H1 (cell line): ENCODE measurements around the gene CTCF. TPM values are rescaled to one million over a fixed set of nuclear protein-coding genes. Genes with fewer than 3 reads are reported as not detected.

Experiments used
- CTCF ChIA-PET: fragments of 300-600 bp; sonication (Branson Sonifier 250); formaldehyde crosslinking; loops from one replicate; lab custom pipeline; 2021; ENCODE audit not compliant: partially characterized antibody; lab: Charles Lee
- POLR2A ChIA-PET: fragments of 300-600 bp; sonication (Branson Sonifier 250); formaldehyde crosslinking; loops from one replicate; lab custom pipeline; 2021; ENCODE audit warnings: inconsistent platforms; ENCODE audit not compliant: partially characterized antibody; lab: Charles Lee
- DNase-seq, 2 experiments: peaks; one replicate each; pipeline versions ENCODE4 v3.0.0 to v3.0.0-alpha.2; 2010 to 2022; ENCODE audit warnings: low spot score in 2 of 2, low read depth in 1 of 2, mixed read lengths in 1 of 2
- FAIRE-seq: peaks from 2 replicates; lab custom pipeline; 2011; peaks lifted over from hg19 to GRCh38; lab: Jason Lieb, UNC
- H2AFZ ChIP-seq: 2 replicates; pipeline ENCODE4 v1.8.1; 2012; ENCODE audit warnings: low read length, inconsistent platforms
- H2AK5ac ChIP-seq: 2 replicates; pipeline ENCODE4 v1.6.1; 2013; ENCODE audit warnings: low read depth, low read length
- H2BK120ac ChIP-seq: replicated peaks from 2 replicates; pipeline ENCODE3; 2013; ENCODE audit warnings: low read depth, low read length, inconsistent platforms
- H2BK12ac ChIP-seq: 2 replicates; pipeline ENCODE4 v1.6.1; 2013; ENCODE audit warnings: low read depth, low read length
- H2BK15ac ChIP-seq: 2 replicates; pipeline ENCODE4 v1.6.1; 2013; ENCODE audit warnings: low read length
- H2BK20ac ChIP-seq: 2 replicates; pipeline ENCODE4 v1.6.1; 2013; ENCODE audit warnings: low read length
- H2BK5ac ChIP-seq: 2 replicates; pipeline ENCODE4 v1.6.1; 2013; ENCODE audit warnings: low read depth, low read length
- H3K14ac ChIP-seq: 2 replicates; pipeline ENCODE4 v1.6.1; 2013; ENCODE audit warnings: inconsistent platforms; ENCODE audit not compliant: insufficient read length
- H3K18ac ChIP-seq: 2 replicates; pipeline ENCODE4 v1.6.1; 2013; ENCODE audit warnings: low read length; ENCODE audit errors: extremely low read depth
- H3K23ac ChIP-seq: 2 replicates; pipeline ENCODE4 v1.6.1; 2013; ENCODE audit warnings: inconsistent platforms; ENCODE audit not compliant: insufficient read length
- H3K23me2 ChIP-seq: 2 replicates; pipeline ENCODE4 v1.6.1; 2013; ENCODE audit warnings: low read depth, low read length
- H3K27ac ChIP-seq: 2 replicates; pipeline ENCODE4 v1.6.1; 2011; ENCODE audit warnings: low read depth, low read length, inconsistent platforms
- H3K27me3 ChIP-seq, 4 experiments: replicated peaks in 1 of 4; 1 replicate in 1 of 4; 2 replicates in 3 of 4; pipeline versions ENCODE4 v1.6.1 to v1.8.1; 2011 to 2013; ENCODE audit warnings: low read length in 3 of 4, mild to moderate bottlenecking in 3 of 4, inconsistent platforms in 2 of 4, mixed read lengths in 2 of 4, moderate library complexity in 1 of 4; ENCODE audit not compliant: control insufficient read depth in 3 of 4, insufficient read depth in 3 of 4; ENCODE audit errors: extremely low read depth in 1 of 4
- H3K36me3 ChIP-seq, 4 experiments: 2 replicates each; pipeline versions ENCODE4 v1.6.1 to v1.8.1; 2011 to 2013; ENCODE audit warnings: mild to moderate bottlenecking in 4 of 4, low read length in 3 of 4, moderate library complexity in 2 of 4, control low read depth in 1 of 4, inconsistent platforms in 1 of 4; ENCODE audit not compliant: insufficient read depth in 4 of 4, control insufficient read depth in 2 of 4
- H3K4ac ChIP-seq: replicated peaks from 2 replicates; pipeline ENCODE3; 2013; ENCODE audit warnings: low read length, low read depth, mixed read lengths, inconsistent platforms; ENCODE audit not compliant: insufficient read length
- H3K4me1 ChIP-seq, 4 experiments: replicated peaks in 1 of 4; 1 replicate in 1 of 4; 2 replicates in 3 of 4; pipeline versions ENCODE4 v1.6.1 to v1.8.1; 2011 to 2013; ENCODE audit warnings: low read length in 3 of 4, inconsistent platforms in 2 of 4, mixed read lengths in 1 of 4; ENCODE audit not compliant: insufficient read depth in 4 of 4, control insufficient read depth in 3 of 4
- H3K4me2 ChIP-seq, 2 experiments: 2 replicates each; pipeline versions ENCODE4 v1.6.1 to v1.8.1; 2011 to 2013; ENCODE audit warnings: low read depth in 2 of 2, low read length in 2 of 2, control low read depth in 1 of 2, inconsistent platforms in 1 of 2, mild to moderate bottlenecking in 1 of 2; ENCODE audit not compliant: insufficient read depth in 1 of 2
- H3K4me3 ChIP-seq, 4 experiments: fragments of 200-600, 300-600 bp in 1 of 4; sonication (generic), shearing (Covaris generic), sonication (Bioruptor Twin) in 1 of 4; 2 replicates each; pipeline versions ENCODE4 v1.5.1 to v1.8.1; 2011 to 2016; ENCODE audit warnings: low read length in 4 of 4, low read depth in 3 of 4, control low read depth in 2 of 4, inconsistent platforms in 2 of 4, mild to moderate bottlenecking in 2 of 4, mixed read lengths in 1 of 4, moderate library complexity in 1 of 4; ENCODE audit not compliant: insufficient read depth in 2 of 4; ENCODE audit errors: extremely low read depth in 1 of 4
- H3K56ac ChIP-seq: replicated peaks from 2 replicates; pipeline ENCODE3; 2013; ENCODE audit warnings: low read depth, mild to moderate bottlenecking, mixed read lengths, low read length, inconsistent platforms; ENCODE audit not compliant: insufficient read length
- H3K79me1 ChIP-seq: 2 replicates; pipeline ENCODE4 v1.6.1; 2013; ENCODE audit warnings: low read depth, low read length, control low read depth
- H3K79me2 ChIP-seq, 2 experiments: 2 replicates each; pipeline versions ENCODE4 v1.6.1 to v1.8.1; 2012 to 2013; ENCODE audit warnings: low read length in 2 of 2, mild to moderate bottlenecking in 2 of 2, inconsistent platforms in 1 of 2; ENCODE audit not compliant: insufficient read depth in 2 of 2, control insufficient read depth in 1 of 2
- H3K9ac ChIP-seq, 4 experiments: replicated peaks in 1 of 4; 1 replicate in 1 of 4; 2 replicates in 3 of 4; pipeline versions ENCODE4 v1.6.1 to v1.8.1; 2011 to 2013; ENCODE audit warnings: low read depth in 3 of 4, low read length in 3 of 4, control low read depth in 2 of 4, mild to moderate bottlenecking in 2 of 4, moderate library complexity in 2 of 4, inconsistent platforms in 1 of 4; ENCODE audit errors: extremely low read depth in 1 of 4
- H3K9me3 ChIP-seq, 2 experiments: 2 replicates each; pipeline versions ENCODE4 v1.6.1 to v1.8.1; 2012 to 2013; ENCODE audit warnings: mild to moderate bottlenecking in 2 of 2, moderate library complexity in 2 of 2, control low read depth in 1 of 2, inconsistent platforms in 1 of 2, low read depth in 1 of 2, low read length in 1 of 2, mixed read lengths in 1 of 2; ENCODE audit not compliant: insufficient read depth in 2 of 2
- H4K20me1 ChIP-seq, 2 experiments: replicated peaks in 1 of 2; 2 replicates each; pipeline versions ENCODE3 to v1.8.1; 2011 to 2013; ENCODE audit warnings: inconsistent platforms in 2 of 2, low read length in 2 of 2, mild to moderate bottlenecking in 1 of 2; ENCODE audit not compliant: insufficient read depth in 2 of 2, control insufficient read depth in 1 of 2
- H4K5ac ChIP-seq: 2 replicates; pipeline ENCODE4 v1.6.1; 2013; ENCODE audit warnings: low read length, low read depth, mixed read lengths, inconsistent platforms; ENCODE audit not compliant: insufficient read length
- H4K8ac ChIP-seq: 2 replicates; pipeline ENCODE4 v1.8.0; 2013; ENCODE audit warnings: mild to moderate bottlenecking, moderate library complexity, low read length, inconsistent platforms; ENCODE audit not compliant: insufficient read depth; ENCODE audit errors: extremely low read depth
- H4K91ac ChIP-seq: replicated peaks from 2 replicates; pipeline ENCODE3; 2013; ENCODE audit warnings: low read length, mixed read lengths, inconsistent platforms; ENCODE audit not compliant: insufficient read length
- CREB1 ChIP-seq: IDR thresholded peaks from 2 replicates; pipeline ENCODE4 v1.6.1; 2012; ENCODE audit warnings: inconsistent platforms
- WGBS, 2 experiments: shearing (Covaris generic) in 1 of 2; methylation state at CpG; one replicate each; pipeline versions ENCODE4 v1.1.6 to v1.1.7; 2013 to 2015; ENCODE audit warnings: low lambda C conversion rate in 2 of 2, mixed read lengths in 2 of 2, inconsistent platforms in 1 of 2, low coverage in 1 of 2, missing lambda C conversion rate in 1 of 2; ENCODE audit not compliant: insufficient replicate concordance in 2 of 2, insufficient coverage in 1 of 2, insufficient read length in 1 of 2; ENCODE audit errors: extremely low coverage in 1 of 2, missing lambda C conversion rate in 1 of 2; 5-methylcytosine and 5-hydroxymethylcytosine counted together
- polyA plus RNA-seq, 7 experiments: library from polyadenylated mRNA; depleted of rRNA in 3 of 7; stranded (reverse) in 5 of 7; unstranded in 2 of 7; fragments of >200 nt in 5 of 7; fragments of 200-250 nt in 2 of 7; gene quantifications; 1 replicate in 5 of 7; 2 replicates in 1 of 7; 4 replicates in 1 of 7; pipeline versions ENCODE4 v1.2.1 to v1.2.3, GENCODE V29; 2011 to 2013; ENCODE audit warnings: missing spikeins in 2 of 7, mixed read lengths in 2 of 7
- total RNA-seq: library from RNA; stranded (reverse); fragmentation: NEBNext Ultra II Directional; extraction: Animal tissue kit (Norgen Biotek cat#: 25700); gene quantifications from 2 replicates; pipeline ENCODE4 v1.2.1, GENCODE V29; 2021

Gene CTCF
- total and polyA plus RNA-seq, 2 of the 8 experiments (the other 6 are each of a cell fraction or from before 2014, with no cell fraction given) = 32.4 to 66.0 TPM

DNA sequence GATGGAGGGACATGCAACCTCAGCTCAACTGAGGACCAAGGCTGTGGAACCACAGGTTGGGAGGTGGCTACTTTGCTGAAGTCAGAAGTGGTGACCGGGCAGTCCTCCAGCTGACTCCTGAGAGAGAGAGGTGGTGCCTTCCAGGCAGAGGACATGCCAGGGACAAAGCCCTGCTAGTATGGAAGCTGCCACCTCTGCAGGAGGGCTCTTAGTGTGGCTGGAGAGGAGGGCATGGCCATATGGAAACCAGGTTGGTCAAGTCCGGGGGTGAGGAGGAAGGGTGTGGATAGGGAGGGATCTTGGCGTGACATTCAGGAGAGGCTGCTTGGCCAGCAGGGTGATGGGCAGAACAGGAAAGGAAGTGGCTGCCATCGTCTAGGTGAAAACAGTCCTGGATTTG is 110.0 kb downstream of the CTCF start:
- Histone ChIP-seq H3K9ac (no peak overlapping the region), H2AK5ac (no peak overlapping the region), H4K5ac (no peak overlapping the region), H3K23me2 (no peaks in the 10 kb centered on the region), H3K79me2 (no peaks in the 10 kb centered on the region), H3K4me2 (no peak overlapping the region), H2AFZ (no peak overlapping the region), H3K79me1 (no peaks in the 10 kb centered on the region; the same call in 1 of the 2 replicates), H3K4me1 (peaks cover 0 to 9% (median 4%) of the 10 kb centered on the region in 4 experiments; a peak in 4 of 7 replicates), H4K8ac (no peak overlapping the region)
- POLR2A ChIA-PET = interaction anchor here (0.8 to 1.8 kb wide), 4 partner anchors 14 to 268 kb away, joined by 3 to 7 read pairs (median 4); partner anchors contain the start of gene GFOD2
- no peak for FAIRE-seq
- no peak for TF ChIP-seq CREB1
- TF ChIP-seq, all 59 proteins: peak for 0
- H3K27me3 ChIP-seq = no peaks in the 10 kb centered on the region; a peak in 1 of 7 replicates
- WGBS, 2 experiments = 95% methylated on average over 4 of the region's 4 CpGs; no CpG with 5 or more reads in 1 of the 2 experiments
- no peak for DNase-seq
- H2BK5ac ChIP-seq = no peak overlapping the region
- no peak overlapping the region for H2BK12ac ChIP-seq
- peaks cover 3 to 12% of the 10 kb centered on the region in 2 experiments for H4K20me1 ChIP-seq
- no peak overlapping the region for H3K4me3 ChIP-seq
- 0 out of 8 replicates have a peak, but pooled peaks cover 0 to 3% (median 0%) of the 10 kb centered on the region in 4 experiments for H3K36me3 ChIP-seq
- no peak overlapping the region for H2BK120ac ChIP-seq
- H2BK20ac ChIP-seq = no peak overlapping the region
- H3K9me3 ChIP-seq = no peaks in the 10 kb centered on the region
- no peak overlapping the region for H3K14ac ChIP-seq
- H2BK15ac ChIP-seq = no peak overlapping the region
- H3K23ac ChIP-seq = no peak overlapping the region
- no peak overlapping the region for H3K4ac ChIP-seq
- no peak overlapping the region for H3K27ac ChIP-seq
- no peak overlapping the region for H3K18ac ChIP-seq
- H4K91ac ChIP-seq = no peak overlapping the region
- H3K56ac ChIP-seq = no peak overlapping the region
- CTCF ChIA-PET = interaction anchor here (0.6 to 5.5 kb wide), 69 partner anchors 8 to 964 kb away, joined by 3 to 46 read pairs (median 5); partner anchors contain the start of genes ACD, CARMIL2, EDC4 and GFOD2
